Liver (tissue), 9 donors: ENCODE measurements around the gene MYOG. TPM values are rescaled to one million over a fixed set of nuclear protein-coding genes. Genes with fewer than 3 reads are reported as not detected.
A peak's percentile ranks its signal among the peaks of the same experiment; 100 is the strongest.

Experiments
- DNase-seq: peaks from one replicate; pipeline ENCODE4 v3.0.0-alpha.2; 2017; ENCODE audit warnings: low spot score
- H3K27ac ChIP-seq, 2 donors: one replicate each; pipeline ENCODE4 v1.7.0; 2013; ENCODE audit warnings: inconsistent platforms in 2 of 2, low read length in 2 of 2, control low read depth in 1 of 2, low read depth in 1 of 2, mild to moderate bottlenecking in 1 of 2
- H3K27me3 ChIP-seq, 4 donors: one replicate each; pipeline versions ENCODE4 v1.6.1 to v1.7.0; 2013; ENCODE audit warnings: low read length in 3 of 4, inconsistent platforms in 1 of 4, mild to moderate bottlenecking in 1 of 4, moderate library complexity in 1 of 4; ENCODE audit not compliant: control insufficient read depth in 4 of 4, insufficient read depth in 4 of 4
- H3K36me3 ChIP-seq, 4 donors: one replicate each; pipeline versions ENCODE4 v1.6.1 to v1.7.0; 2013; ENCODE audit warnings: low read length in 3 of 4, mild to moderate bottlenecking in 3 of 4, low read depth in 1 of 4, moderate library complexity in 1 of 4; ENCODE audit not compliant: control insufficient read depth in 4 of 4, insufficient read depth in 3 of 4
- H3K4me1 ChIP-seq, 4 donors: one replicate each; pipeline versions ENCODE4 v1.6.1 to v1.7.0; 2013; ENCODE audit warnings: low read length in 3 of 4, mild to moderate bottlenecking in 3 of 4, moderate library complexity in 1 of 4; ENCODE audit not compliant: control insufficient read depth in 4 of 4, insufficient read depth in 4 of 4
- H3K4me3 ChIP-seq, 3 donors: one replicate each; pipeline versions ENCODE4 v1.6.1 to v1.7.0; 2013; ENCODE audit warnings: low read length in 3 of 3, control low read depth in 1 of 3, low read depth in 1 of 3, mild to moderate bottlenecking in 1 of 3
- H3K9ac ChIP-seq, 2 donors: one replicate each; pipeline ENCODE4 v1.7.0; 2013; ENCODE audit warnings: low read length in 2 of 2, mild to moderate bottlenecking in 2 of 2, moderate library complexity in 2 of 2, control low read depth in 1 of 2, low read depth in 1 of 2
- H3K9me3 ChIP-seq, 4 donors: one replicate each; pipeline versions ENCODE4 v1.6.1 to v1.7.0; 2013; ENCODE audit warnings: low read length in 3 of 4; ENCODE audit not compliant: control insufficient read depth in 4 of 4
- CTCF ChIP-seq: fragments of 150-350 bp; IDR thresholded peaks from 2 replicates; pipeline ENCODE4 v1.5.1; 2017; ENCODE audit warnings: improper control_type of control experiment, low read depth, low read length; ENCODE audit not compliant: missing input control
- EGR1 ChIP-seq, 2 donors: IDR thresholded peaks; 2 replicates each; pipeline ENCODE4 v1.6.1; 2016 to 2018; ENCODE audit warnings: antibody characterized with exemption in 2 of 2, low read depth in 2 of 2
- FOXA1 ChIP-seq: IDR thresholded peaks from 2 replicates; pipeline ENCODE4 v1.6.1; 2016; ENCODE audit warnings: antibody characterized with exemption
- FOXA2 ChIP-seq: IDR thresholded peaks from 2 replicates; pipeline ENCODE4 v1.6.1; 2016; ENCODE audit warnings: antibody characterized with exemption
- HNF4A ChIP-seq, 2 donors: conservative IDR thresholded peaks; 2 replicates each; pipeline ENCODE4 v1.6.1; 2016; ENCODE audit warnings: antibody characterized with exemption in 2 of 2, mild to moderate bottlenecking in 2 of 2
- JUND ChIP-seq, 2 donors: IDR thresholded peaks; 2 replicates each; pipeline ENCODE4 v1.6.1; 2016; ENCODE audit warnings: antibody characterized with exemption in 2 of 2
- MAX ChIP-seq: IDR thresholded peaks from 2 replicates; pipeline ENCODE4 v1.6.1; 2016; ENCODE audit warnings: antibody characterized with exemption
- NR2F2 ChIP-seq: IDR thresholded peaks from 2 replicates; pipeline ENCODE4 v1.6.1; 2016; ENCODE audit warnings: antibody characterized with exemption
- TAF1 ChIP-seq: conservative IDR thresholded peaks from 2 replicates; pipeline ENCODE4 v1.6.1; 2016; ENCODE audit warnings: antibody characterized with exemption, mild to moderate bottlenecking
- YY1 ChIP-seq: IDR thresholded peaks from 2 replicates; pipeline ENCODE4 v1.6.1; 2016; ENCODE audit warnings: antibody characterized with exemption, mild to moderate bottlenecking
- WGBS: extraction: QIAGEN DNeasy Blood & Tissue Kit; methylation state at CpG from one replicate; pipeline ENCODE4 v1.1.7; 2013; 5-methylcytosine and 5-hydroxymethylcytosine counted together
- polyA plus RNA-seq, 2 donors: library from polyadenylated mRNA; stranded (reverse) in 1 of 2; unstranded in 1 of 2; fragments of 200-250 nt in 1 of 2; fragments of >200 nt in 1 of 2; fragmentation: Nextera tagmentation in 1 of 2; extraction: Ambion mirVana in 1 of 2; gene quantifications; one replicate each; pipeline versions ENCODE4 v1.2.1 to v1.2.3, GENCODE V29; 2013 to 2015
- total RNA-seq, 2 donors: library from RNA; depleted of rRNA; stranded (reverse); fragments of >200 nt; gene quantifications; one replicate each; pipeline ENCODE4 v1.2.3, GENCODE V29; 2014
- TF ChIP-seq, protein P1 (sequence below): IDR thresholded peaks from 2 replicates; pipeline ENCODE4 v1.6.1; 2016; ENCODE audit warnings: antibody characterized with exemption
- TF ChIP-seq, protein P2 (sequence below): IDR thresholded peaks from 2 replicates; pipeline ENCODE4 v1.6.1; 2016; ENCODE audit warnings: antibody characterized with exemption, mild to moderate bottlenecking
- donor health status: healthy.
- donor health status: healthy.
- donor health status: healthy.
- donor health status: healthy.
- donor health status: healthy.

Gene MYOG
- total and polyA plus RNA-seq, 4 donors: not detected

- WGBS: 61% methylated on average over 7 of the region's 7 CpGs
- Histone ChIP-seq H3K4me1 (peaks cover 5 to 28% (median 9%) of the 10 kb centered on the region in 4 donors), H3K27me3 (no peaks in the 10 kb centered on the region), H3K9me3 (no peaks in the 10 kb centered on the region), H3K9ac (no peak overlapping the region), H3K36me3 (no peaks in the 10 kb centered on the region), H3K4me3 (no peak overlapping the region), H3K27ac (no peak overlapping the region)
- TF ChIP-seq FOXA1 (no peak), JUND (IDR thresholded peaks at IDR 0.05) (no peak)
- DNase-seq: peak; percentile 21
These were observed 43.9 kb upstream of the MYOG start for GRCh38 chr1:203129501-203130231.

GRCh38 chr1:203128716-203129500 lies 43.1 kb upstream of the MYOG start:
- Histone ChIP-seq H3K36me3 (no peaks in the 10 kb centered on the region), H3K9ac (no peak overlapping the region), H3K9me3 (no peaks in the 10 kb centered on the region), H3K4me3 (no peak overlapping the region), H3K4me1 (peaks cover 5 to 28% (median 9%) of the 10 kb centered on the region in 4 donors), H3K27ac (no peak overlapping the region), H3K27me3 (no peaks in the 10 kb centered on the region)
- TF ChIP-seq YY1 (no peak), FOXA2 (no peak), FOXA1 (no peak), TAF1 (no peak), NR2F2 (no peak), CTCF (no peak), MAX (no peak), JUND (IDR thresholded peaks at IDR 0.05) (no peak), EGR1 (IDR thresholded peaks at IDR 0.05; ENCODE audit: low read depth in 2 of 2) (no peak), HNF4A (conservative IDR thresholded peaks at IDR 0.05) (no peak)
- TF ChIP-seq, protein P1, sequence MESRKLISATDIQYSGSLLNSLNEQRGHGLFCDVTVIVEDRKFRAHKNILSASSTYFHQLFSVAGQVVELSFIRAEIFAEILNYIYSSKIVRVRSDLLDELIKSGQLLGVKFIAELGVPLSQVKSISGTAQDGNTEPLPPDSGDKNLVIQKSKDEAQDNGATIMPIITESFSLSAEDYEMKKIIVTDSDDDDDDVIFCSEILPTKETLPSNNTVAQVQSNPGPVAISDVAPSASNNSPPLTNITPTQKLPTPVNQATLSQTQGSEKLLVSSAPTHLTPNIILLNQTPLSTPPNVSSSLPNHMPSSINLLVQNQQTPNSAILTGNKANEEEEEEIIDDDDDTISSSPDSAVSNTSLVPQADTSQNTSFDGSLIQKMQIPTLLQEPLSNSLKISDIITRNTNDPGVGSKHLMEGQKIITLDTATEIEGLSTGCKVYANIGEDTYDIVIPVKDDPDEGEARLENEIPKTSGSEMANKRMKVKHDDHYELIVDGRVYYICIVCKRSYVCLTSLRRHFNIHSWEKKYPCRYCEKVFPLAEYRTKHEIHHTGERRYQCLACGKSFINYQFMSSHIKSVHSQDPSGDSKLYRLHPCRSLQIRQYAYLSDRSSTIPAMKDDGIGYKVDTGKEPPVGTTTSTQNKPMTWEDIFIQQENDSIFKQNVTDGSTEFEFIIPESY: no peak
- TF ChIP-seq, protein P2, sequence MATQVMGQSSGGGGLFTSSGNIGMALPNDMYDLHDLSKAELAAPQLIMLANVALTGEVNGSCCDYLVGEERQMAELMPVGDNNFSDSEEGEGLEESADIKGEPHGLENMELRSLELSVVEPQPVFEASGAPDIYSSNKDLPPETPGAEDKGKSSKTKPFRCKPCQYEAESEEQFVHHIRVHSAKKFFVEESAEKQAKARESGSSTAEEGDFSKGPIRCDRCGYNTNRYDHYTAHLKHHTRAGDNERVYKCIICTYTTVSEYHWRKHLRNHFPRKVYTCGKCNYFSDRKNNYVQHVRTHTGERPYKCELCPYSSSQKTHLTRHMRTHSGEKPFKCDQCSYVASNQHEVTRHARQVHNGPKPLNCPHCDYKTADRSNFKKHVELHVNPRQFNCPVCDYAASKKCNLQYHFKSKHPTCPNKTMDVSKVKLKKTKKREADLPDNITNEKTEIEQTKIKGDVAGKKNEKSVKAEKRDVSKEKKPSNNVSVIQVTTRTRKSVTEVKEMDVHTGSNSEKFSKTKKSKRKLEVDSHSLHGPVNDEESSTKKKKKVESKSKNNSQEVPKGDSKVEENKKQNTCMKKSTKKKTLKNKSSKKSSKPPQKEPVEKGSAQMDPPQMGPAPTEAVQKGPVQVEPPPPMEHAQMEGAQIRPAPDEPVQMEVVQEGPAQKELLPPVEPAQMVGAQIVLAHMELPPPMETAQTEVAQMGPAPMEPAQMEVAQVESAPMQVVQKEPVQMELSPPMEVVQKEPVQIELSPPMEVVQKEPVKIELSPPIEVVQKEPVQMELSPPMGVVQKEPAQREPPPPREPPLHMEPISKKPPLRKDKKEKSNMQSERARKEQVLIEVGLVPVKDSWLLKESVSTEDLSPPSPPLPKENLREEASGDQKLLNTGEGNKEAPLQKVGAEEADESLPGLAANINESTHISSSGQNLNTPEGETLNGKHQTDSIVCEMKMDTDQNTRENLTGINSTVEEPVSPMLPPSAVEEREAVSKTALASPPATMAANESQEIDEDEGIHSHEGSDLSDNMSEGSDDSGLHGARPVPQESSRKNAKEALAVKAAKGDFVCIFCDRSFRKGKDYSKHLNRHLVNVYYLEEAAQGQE: no peak
- DNase-seq: peak; percentile 29
- WGBS: 84% methylated on average over 29 of the region's 29 CpGs
